ENCODE measurements around the gene MYO3B.
"Not testable (repeated sequence)": the region's sequence is repeated elsewhere in the genome, so short reads cannot be mapped to it uniquely, and the experiment has no call there.

Gene MYO3B

DNA sequence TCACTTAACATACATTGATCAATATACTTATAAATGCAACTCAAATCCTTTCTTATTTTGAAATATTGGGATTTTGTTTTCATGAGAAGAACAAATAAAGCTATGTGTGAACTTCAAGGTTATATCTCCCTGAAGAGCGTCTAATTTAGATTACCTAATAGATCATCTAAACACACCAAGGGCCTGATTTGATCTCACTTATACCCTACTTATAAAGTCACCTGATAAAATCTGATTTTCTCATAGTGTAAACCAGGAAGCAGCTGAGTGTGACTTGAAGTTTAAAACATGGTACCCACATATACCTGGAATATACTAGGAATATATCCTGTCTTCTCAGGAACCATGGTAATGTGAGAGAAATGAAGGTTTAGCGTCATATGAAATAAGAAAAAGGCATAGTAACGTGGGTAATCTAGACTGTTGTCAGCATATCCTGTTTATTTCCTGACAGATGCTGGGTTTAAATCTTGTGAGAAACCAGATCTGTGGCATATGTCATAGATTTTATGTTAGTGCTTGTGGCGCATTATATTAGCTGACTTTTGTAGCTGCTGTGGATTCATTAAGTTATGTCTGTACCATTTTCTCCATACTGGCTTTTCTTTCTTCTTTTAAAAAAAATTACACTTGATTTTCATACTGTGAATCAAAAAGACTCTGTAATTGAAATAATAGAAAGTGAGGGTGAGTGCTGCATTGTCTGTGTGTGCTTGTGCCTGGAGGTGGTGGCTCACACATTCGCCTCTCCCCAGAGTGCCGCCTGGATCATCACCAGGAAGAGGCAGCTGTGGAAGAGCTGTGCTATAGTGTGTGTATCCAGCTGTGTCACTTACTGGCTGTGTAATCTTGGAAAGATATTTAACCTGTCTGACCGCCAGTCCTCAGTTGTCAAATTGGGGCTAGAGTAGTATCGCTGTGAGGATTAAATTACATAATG lies 164.0 kb downstream of the MYO3B start:
- Histone ChIP-seq H3K36me3 (ENCODE audit: control insufficient read depth in 1 of 2, insufficient read depth in 2 of 2, low read depth in 1 of 2, low read length in 2 of 2) (no peaks in the 10 kb centered on the region), H3K79me1 (replicated peaks; ENCODE audit: low read length, poor library complexity, severe bottlenecking) (no peaks in the 10 kb centered on the region), H3K4me1 (ENCODE audit: control insufficient read depth, insufficient read depth, low read depth, low read length) (no peaks in the 10 kb centered on the region), H3K27ac (ENCODE audit: low read length, poor library complexity, severe bottlenecking) (no peak overlapping the region), H2AK5ac (ENCODE audit: low read length, severe bottlenecking) (no peak overlapping the region), H3K18ac (ENCODE audit: low read depth in 1 of 2, low read length in 2 of 2) (no peak overlapping the region), H4K8ac (ENCODE audit: low read length) (no peak overlapping the region), H2BK120ac (ENCODE audit: low read depth, low read length) (no peak overlapping the region), H2BK5ac (ENCODE audit: low read depth, low read length, poor library complexity, severe bottlenecking) (no peak overlapping the region), H3K4me3 (ENCODE audit: insufficient read depth in 1 of 2, low read depth in 1 of 2, low read length in 2 of 2) (no peak overlapping the region), H2AFZ (ENCODE audit: low read depth, low read length) (no peak overlapping the region), H3K4me2 (ENCODE audit: low read length, poor library complexity, severe bottlenecking) (no peak overlapping the region), H3K27me3 (ENCODE audit: control insufficient read depth in 1 of 2, insufficient read depth in 1 of 2, low read length in 2 of 2) (no peaks in the 10 kb centered on the region), H3K23ac (ENCODE audit: low read length in 2 of 2) (no peak overlapping the region), H4K91ac (ENCODE audit: low read length) (no peak overlapping the region), H3K9ac (ENCODE audit: low read length) (no peak overlapping the region), H3K14ac (ENCODE audit: low read length in 2 of 2) (no peak overlapping the region), H2BK15ac (ENCODE audit: low read depth, poor library complexity, severe bottlenecking) (no peak overlapping the region), H3K9me3 (ENCODE audit: control insufficient read depth, low read length) (no peaks in the 10 kb centered on the region), H2BK12ac (ENCODE audit: low read length in 2 of 2) (no peak overlapping the region), H3K4ac (ENCODE audit: low read depth in 1 of 2, low read length in 2 of 2) (no peak overlapping the region)
- 55% methylated on average over 6 of the region's 8 CpGs for WGBS
- no peak for DNase-seq

DNA sequence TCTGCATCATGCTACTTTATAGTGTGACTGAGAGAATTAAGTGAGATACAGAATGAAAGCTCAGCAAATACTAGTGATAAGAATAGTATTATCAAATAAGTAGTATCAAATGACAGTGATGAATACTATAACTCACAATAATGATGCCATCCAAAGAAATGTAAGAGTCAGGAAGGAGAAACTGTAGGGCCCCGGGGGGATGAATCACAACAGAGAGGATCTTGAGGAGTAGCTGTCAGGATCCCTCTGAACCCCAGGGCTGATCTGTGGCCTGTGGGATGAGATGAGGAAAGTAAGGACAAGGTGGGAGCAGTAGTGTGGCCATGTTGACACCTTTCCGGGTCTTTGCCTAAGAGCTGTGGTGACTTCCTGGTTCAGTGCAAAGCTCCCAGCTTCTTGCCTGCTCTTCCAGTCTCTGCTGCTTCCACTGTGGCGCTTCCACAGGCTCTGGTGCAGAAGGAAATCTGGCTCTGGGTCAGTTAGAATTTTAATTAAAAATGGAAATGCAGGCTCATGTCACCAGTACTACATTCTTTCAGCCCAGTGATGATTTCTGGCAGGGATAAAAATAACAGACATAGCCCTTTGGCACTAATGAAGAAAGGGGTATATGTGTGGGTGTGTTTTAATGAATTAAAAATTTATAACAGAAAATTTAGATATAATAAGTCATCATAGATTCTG lies 166.9 kb downstream of the MYO3B start:
- WGBS = 96% methylated on average over 3 of the region's 3 CpGs
- H2BK5ac ChIP-seq (ENCODE audit: low read depth, low read length, poor library complexity, severe bottlenecking) = no peak overlapping the region

DNA sequence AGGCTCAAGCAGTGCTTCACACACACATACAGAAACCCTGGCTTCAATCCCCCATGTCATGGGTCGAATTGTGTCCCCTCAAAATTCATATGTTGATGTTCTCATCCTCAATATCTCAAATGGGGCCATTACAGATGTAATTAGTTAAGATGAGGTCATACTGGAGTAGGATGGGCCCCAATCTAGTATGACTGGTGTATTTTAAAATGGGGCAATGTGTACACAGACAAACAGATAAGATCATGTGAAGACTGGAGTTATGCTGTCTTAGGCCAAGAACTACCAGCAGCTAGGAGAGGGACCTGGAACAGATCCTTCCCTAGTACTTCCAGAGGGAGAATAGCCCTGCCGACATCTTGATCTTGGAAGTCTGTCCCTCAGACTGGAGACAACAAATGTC lies 167.7 kb downstream of the MYO3B start:
- no peak overlapping the region for H3K23ac ChIP-seq (ENCODE audit: low read length in 2 of 2)
- no peaks in the 10 kb centered on the region for H3K79me1 ChIP-seq (replicated peaks; ENCODE audit: low read length, poor library complexity, severe bottlenecking)
- no peak overlapping the region for H3K4me2 ChIP-seq (ENCODE audit: low read length, poor library complexity, severe bottlenecking)
- H2BK120ac ChIP-seq (ENCODE audit: low read depth, low read length) = no peak overlapping the region
- no peak overlapping the region for H3K4ac ChIP-seq (ENCODE audit: low read depth in 1 of 2, low read length in 2 of 2)
- no peak overlapping the region for H2BK5ac ChIP-seq (ENCODE audit: low read depth, low read length, poor library complexity, severe bottlenecking)
- H3K18ac ChIP-seq (ENCODE audit: low read depth in 1 of 2, low read length in 2 of 2) = no peak overlapping the region
- H2AFZ ChIP-seq (ENCODE audit: low read depth, low read length) = no peak overlapping the region
- no peak overlapping the region for H3K4me3 ChIP-seq (ENCODE audit: insufficient read depth in 1 of 2, low read depth in 1 of 2, low read length in 2 of 2)
- H3K27ac ChIP-seq (ENCODE audit: low read length, poor library complexity, severe bottlenecking) = no peak overlapping the region
- WGBS = no CpG with 5 or more reads among the region's 2 CpGs
- no peak overlapping the region for H2BK15ac ChIP-seq (ENCODE audit: low read depth, poor library complexity, severe bottlenecking)
- no peak overlapping the region for H3K9ac ChIP-seq (ENCODE audit: low read length)
- DNase-seq = no peak
- no peaks in the 10 kb centered on the region for H3K27me3 ChIP-seq (ENCODE audit: control insufficient read depth in 1 of 2, insufficient read depth in 1 of 2, low read length in 2 of 2)
- H3K4me1 ChIP-seq (ENCODE audit: control insufficient read depth, insufficient read depth, low read depth, low read length) = no peaks in the 10 kb centered on the region
- no peak overlapping the region for H2BK12ac ChIP-seq (ENCODE audit: low read length in 2 of 2)
- H4K91ac ChIP-seq (ENCODE audit: low read length) = no peak overlapping the region
- no peak overlapping the region for H4K8ac ChIP-seq (ENCODE audit: low read length)
- H3K9me3 ChIP-seq (ENCODE audit: control insufficient read depth, low read length) = no peaks in the 10 kb centered on the region
- H3K36me3 ChIP-seq (ENCODE audit: control insufficient read depth in 1 of 2, insufficient read depth in 2 of 2, low read depth in 1 of 2, low read length in 2 of 2) = no peaks in the 10 kb centered on the region
- no peak overlapping the region for H2AK5ac ChIP-seq (ENCODE audit: low read length, severe bottlenecking)
- H3K14ac ChIP-seq (ENCODE audit: low read length in 2 of 2) = no peak overlapping the region

More for the DNA sequence above, 166.9 kb downstream of the MYO3B start:
- H3K4ac ChIP-seq (ENCODE audit: low read depth in 1 of 2, low read length in 2 of 2) = no peak overlapping the region
- H3K18ac ChIP-seq (ENCODE audit: low read depth in 1 of 2, low read length in 2 of 2) = no peak overlapping the region
- no peaks in the 10 kb centered on the region for H3K27me3 ChIP-seq (ENCODE audit: control insufficient read depth in 1 of 2, insufficient read depth in 1 of 2, low read length in 2 of 2)
- H3K9ac ChIP-seq (ENCODE audit: low read length) = no peak overlapping the region
- H4K91ac ChIP-seq (ENCODE audit: low read length) = no peak overlapping the region
- no peak overlapping the region for H4K8ac ChIP-seq (ENCODE audit: low read length)
- no peak for DNase-seq
- no peaks in the 10 kb centered on the region for H3K4me1 ChIP-seq (ENCODE audit: control insufficient read depth, insufficient read depth, low read depth, low read length)
- no peak overlapping the region for H2BK15ac ChIP-seq (ENCODE audit: low read depth, poor library complexity, severe bottlenecking)
- no peak overlapping the region for H3K27ac ChIP-seq (ENCODE audit: low read length, poor library complexity, severe bottlenecking)
- H3K4me2 ChIP-seq (ENCODE audit: low read length, poor library complexity, severe bottlenecking) = no peak overlapping the region
- H2BK120ac ChIP-seq (ENCODE audit: low read depth, low read length) = no peak overlapping the region
- H3K23ac ChIP-seq (ENCODE audit: low read length in 2 of 2) = no peak overlapping the region
- no peak overlapping the region for H3K14ac ChIP-seq (ENCODE audit: low read length in 2 of 2)
- no peak overlapping the region for H2AFZ ChIP-seq (ENCODE audit: low read depth, low read length)
- H2AK5ac ChIP-seq (ENCODE audit: low read length, severe bottlenecking) = no peak overlapping the region
- H2BK12ac ChIP-seq (ENCODE audit: low read length in 2 of 2) = no peak overlapping the region
- no peaks in the 10 kb centered on the region for H3K36me3 ChIP-seq (ENCODE audit: control insufficient read depth in 1 of 2, insufficient read depth in 2 of 2, low read depth in 1 of 2, low read length in 2 of 2)
- H3K9me3 ChIP-seq (ENCODE audit: control insufficient read depth, low read length) = no peaks in the 10 kb centered on the region
- H3K4me3 ChIP-seq (ENCODE audit: insufficient read depth in 1 of 2, low read depth in 1 of 2, low read length in 2 of 2) = no peak overlapping the region
- H3K79me1 ChIP-seq (replicated peaks; ENCODE audit: low read length, poor library complexity, severe bottlenecking) = no peaks in the 10 kb centered on the region

DNA sequence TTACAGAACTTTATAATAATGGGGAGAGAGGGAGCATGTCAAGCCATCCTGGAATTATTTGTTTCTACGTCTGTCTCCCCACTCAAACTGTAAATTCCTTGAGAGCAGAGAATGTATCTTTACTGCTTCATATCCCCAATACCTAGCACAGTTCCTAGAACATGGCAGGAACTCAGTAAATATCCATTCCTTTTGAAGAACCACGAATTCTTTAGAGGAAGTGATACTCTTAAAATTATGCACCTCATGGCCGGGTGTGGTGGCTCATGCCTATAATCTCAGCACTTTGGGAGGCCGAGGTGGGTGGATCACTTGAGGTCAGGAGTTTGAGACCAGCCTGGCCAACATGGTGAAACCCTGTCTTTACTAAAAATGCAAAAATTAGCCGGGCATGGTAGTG lies 171.3 kb downstream of the MYO3B start:
- H4K91ac ChIP-seq (ENCODE audit: low read length); H3K14ac ChIP-seq (ENCODE audit: low read length in 2 of 2); H3K9ac ChIP-seq (ENCODE audit: low read length); H2BK15ac ChIP-seq (ENCODE audit: low read depth, poor library complexity, severe bottlenecking); H3K4me2 ChIP-seq (ENCODE audit: low read length, poor library complexity, severe bottlenecking); H2AFZ ChIP-seq (ENCODE audit: low read depth, low read length); H3K79me1 ChIP-seq (replicated peaks; ENCODE audit: low read length, poor library complexity, severe bottlenecking); H3K4me1 ChIP-seq (ENCODE audit: control insufficient read depth, insufficient read depth, low read depth, low read length); H2AK5ac ChIP-seq (ENCODE audit: low read length, severe bottlenecking); H3K36me3 ChIP-seq (ENCODE audit: control insufficient read depth in 1 of 2, insufficient read depth in 2 of 2, low read depth in 1 of 2, low read length in 2 of 2); H2BK120ac ChIP-seq (ENCODE audit: low read depth, low read length); H3K27ac ChIP-seq (ENCODE audit: low read length, poor library complexity, severe bottlenecking); H3K4ac ChIP-seq (ENCODE audit: low read depth in 1 of 2, low read length in 2 of 2); H3K23ac ChIP-seq (ENCODE audit: low read length in 2 of 2); H4K8ac ChIP-seq (ENCODE audit: low read length); H3K4me3 ChIP-seq (ENCODE audit: insufficient read depth in 1 of 2, low read depth in 1 of 2, low read length in 2 of 2); DNase-seq; H2BK12ac ChIP-seq (ENCODE audit: low read length in 2 of 2); H2BK5ac ChIP-seq (ENCODE audit: low read depth, low read length, poor library complexity, severe bottlenecking); H3K9me3 ChIP-seq (ENCODE audit: control insufficient read depth, low read length); H3K18ac ChIP-seq (ENCODE audit: low read depth in 1 of 2, low read length in 2 of 2): not testable (repeated sequence)
- 85% methylated on average over 4 of the region's 5 CpGs for WGBS
- H3K27me3 ChIP-seq (ENCODE audit: control insufficient read depth in 1 of 2, insufficient read depth in 1 of 2, low read length in 2 of 2) = peaks cover 9 to 20% of the 10 kb centered on the region in 2 experiments
